Measurements from ENCODE around the gene FOXD1. TPM values are rescaled to one million over a fixed set of nuclear protein-coding genes. Genes with fewer than 3 reads are reported as not detected.

The FOXD1 gene
- total RNA-seq, 4 donors from 2014 or later: not detected

DNA sequence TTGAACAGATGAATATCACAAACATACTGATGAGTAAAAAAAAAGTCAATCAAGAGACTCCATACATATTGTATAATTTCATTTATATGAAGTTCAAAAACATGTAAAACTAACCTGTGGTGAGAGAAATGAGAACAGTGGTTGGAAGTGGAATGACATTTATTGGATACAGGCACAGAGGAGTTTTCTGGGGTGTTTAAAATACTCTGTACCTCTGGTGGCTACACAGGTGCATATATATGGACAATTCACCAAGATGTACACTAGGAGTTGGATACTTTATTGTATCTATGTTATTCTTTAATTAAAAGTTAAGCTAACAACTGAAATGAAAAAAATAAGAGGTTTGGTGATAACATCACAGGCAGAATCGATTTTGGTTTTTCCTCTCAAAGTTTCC is 14.1 kb downstream of the FOXD1 start:
- Histone ChIP-seq H3K27me3 (peaks cover 97% of the 10 kb centered on the region), H3K27ac (no peak overlapping the region), H3K4me1 (peaks cover 9 to 21% (median 19%) of the 10 kb centered on the region in 4 donors), H3K36me3 (no peaks in the 10 kb centered on the region), H3K4me3 (no peak overlapping the region), H3K9me3 (no peaks in the 10 kb centered on the region)
- intact Hi-C loops (cut with DNase I; ENCODE audit: low total_unique reads): no loop called here
- in situ Hi-C loops (cut with MboI; ENCODE audit: low pct_ligation_motif_present in 1 of 4, low pct_unique_long_range_greater_than_20kb in 1 of 4, low sequenced_read_pairs in 3 of 4): loop anchor here (10.0 to 25.0 kb wide), 4 partner anchors 122 to 222 kb away; no protein-coding TSS in a partner anchor
- TF ChIP-seq, protein P1, sequence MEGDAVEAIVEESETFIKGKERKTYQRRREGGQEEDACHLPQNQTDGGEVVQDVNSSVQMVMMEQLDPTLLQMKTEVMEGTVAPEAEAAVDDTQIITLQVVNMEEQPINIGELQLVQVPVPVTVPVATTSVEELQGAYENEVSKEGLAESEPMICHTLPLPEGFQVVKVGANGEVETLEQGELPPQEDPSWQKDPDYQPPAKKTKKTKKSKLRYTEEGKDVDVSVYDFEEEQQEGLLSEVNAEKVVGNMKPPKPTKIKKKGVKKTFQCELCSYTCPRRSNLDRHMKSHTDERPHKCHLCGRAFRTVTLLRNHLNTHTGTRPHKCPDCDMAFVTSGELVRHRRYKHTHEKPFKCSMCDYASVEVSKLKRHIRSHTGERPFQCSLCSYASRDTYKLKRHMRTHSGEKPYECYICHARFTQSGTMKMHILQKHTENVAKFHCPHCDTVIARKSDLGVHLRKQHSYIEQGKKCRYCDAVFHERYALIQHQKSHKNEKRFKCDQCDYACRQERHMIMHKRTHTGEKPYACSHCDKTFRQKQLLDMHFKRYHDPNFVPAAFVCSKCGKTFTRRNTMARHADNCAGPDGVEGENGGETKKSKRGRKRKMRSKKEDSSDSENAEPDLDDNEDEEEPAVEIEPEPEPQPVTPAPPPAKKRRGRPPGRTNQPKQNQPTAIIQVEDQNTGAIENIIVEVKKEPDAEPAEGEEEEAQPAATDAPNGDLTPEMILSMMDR (IDR thresholded peaks at IDR 0.05): peak in 1 of 5 experiments; percentile 11
- TF ChIP-seq POLR2AphosphoS5 (IDR thresholded peaks at IDR 0.05) (no peak), POLR2A (IDR thresholded peaks at IDR 0.05) (no peak)
- WGBS, 2 donors (ENCODE audit: low coverage in 1 of 2): 36 to 45% methylated on average over 1 of the region's 1 CpG
- no peak for DNase-seq

DNA sequence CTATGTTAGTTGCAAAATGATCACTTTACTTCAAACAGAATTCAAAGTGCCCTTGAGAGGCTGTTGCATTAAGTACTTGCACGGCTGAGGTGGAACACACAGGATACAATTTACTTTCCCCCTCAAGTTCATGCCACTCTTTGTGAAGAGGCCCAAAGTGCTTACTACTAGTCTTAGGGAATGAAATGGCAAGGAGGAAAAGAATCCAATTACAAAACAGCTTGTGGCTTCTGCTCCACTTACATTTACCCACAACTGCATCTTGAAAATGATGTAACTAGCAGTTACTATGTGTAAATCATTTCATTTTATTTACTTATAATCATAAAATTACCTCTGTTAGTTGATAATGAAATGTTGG is 14.6 kb downstream of the FOXD1 start:
- Histone ChIP-seq H3K36me3 (no peaks in the 10 kb centered on the region), H3K27me3 (peaks cover 96% of the 10 kb centered on the region), H3K27ac (no peak overlapping the region), H3K9me3 (no peaks in the 10 kb centered on the region), H3K4me3 (no peak overlapping the region), H3K4me1 (peaks cover 9 to 21% (median 19%) of the 10 kb centered on the region in 4 donors)
- in situ Hi-C loops (cut with MboI; ENCODE audit: low pct_ligation_motif_present in 1 of 4, low pct_unique_long_range_greater_than_20kb in 1 of 4, low sequenced_read_pairs in 3 of 4) (loop anchor here (10.0 to 25.0 kb wide), 4 partner anchors 122 to 222 kb away; no protein-coding TSS in a partner anchor), intact Hi-C loops (cut with DNase I; ENCODE audit: low total_unique reads) (no loop called here)
- WGBS, 2 donors (ENCODE audit: low coverage in 1 of 2): 60% methylated on average over 1 of the region's 1 CpG; no CpG with 5 or more reads in 1 of the 2 donors
- no peak for TF ChIP-seq POLR2AphosphoS5 (IDR thresholded peaks at IDR 0.05)
- TF ChIP-seq, protein P1 (IDR thresholded peaks at IDR 0.05): no peak
- no peak for TF ChIP-seq POLR2A (IDR thresholded peaks at IDR 0.05)
- no peak for TF ChIP-seq EP300 (IDR thresholded peaks at IDR 0.05; ENCODE audit: low read depth)
- no peak for DNase-seq

DNA sequence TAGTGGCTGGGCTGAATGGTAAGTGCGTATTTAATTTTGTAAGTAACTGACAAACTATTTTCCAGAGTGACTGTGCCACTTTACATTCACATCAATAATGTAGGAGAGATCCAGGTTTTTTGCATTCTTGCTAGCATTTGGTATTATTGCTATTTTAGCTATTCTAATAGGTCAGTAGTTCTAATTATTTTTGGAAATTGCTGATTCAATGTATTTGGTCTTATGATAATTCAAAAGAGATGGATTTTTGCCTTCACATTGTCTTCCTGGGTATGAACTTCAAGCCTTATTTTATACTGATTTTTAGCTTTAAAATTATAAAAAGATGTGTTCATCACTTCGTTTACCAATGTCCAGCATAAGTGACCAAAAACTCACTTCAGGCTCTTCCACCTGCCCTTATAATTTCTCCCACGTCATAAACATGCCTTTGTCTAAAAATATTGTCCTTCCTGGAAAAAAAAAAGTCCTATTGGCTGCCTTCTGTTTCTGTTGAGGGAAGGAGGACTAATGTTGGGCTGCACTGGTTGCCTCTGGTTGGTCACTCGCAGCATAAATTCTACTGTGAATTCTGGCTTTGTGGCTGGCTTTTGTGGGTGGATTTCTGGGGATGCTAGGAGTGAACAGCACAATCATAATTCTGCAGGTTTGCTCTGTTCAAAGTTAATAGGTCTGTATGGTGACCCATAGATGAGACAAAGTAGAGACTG is 15.2 kb downstream of the FOXD1 start:
- WGBS, 2 donors (ENCODE audit: low coverage in 1 of 2): 46 to 53% methylated on average over 3 to 4 of the region's 4 CpGs
- no peak overlapping the region for H3K27ac ChIP-seq
- H3K9me3 ChIP-seq: no peaks in the 10 kb centered on the region
- no peak overlapping the region for H3K4me3 ChIP-seq
- peaks cover 9 to 21% (median 19%) of the 10 kb centered on the region in 4 donors for H3K4me1 ChIP-seq
- DNase-seq: no peak
- TF ChIP-seq POLR2A (IDR thresholded peaks at IDR 0.05): no peak
- no peak for TF ChIP-seq POLR2AphosphoS5 (IDR thresholded peaks at IDR 0.05)
- no peak for TF ChIP-seq EP300 (IDR thresholded peaks at IDR 0.05; ENCODE audit: low read depth)
- TF ChIP-seq, protein P1 (IDR thresholded peaks at IDR 0.05): no peak
- in situ Hi-C loops (cut with MboI; ENCODE audit: low pct_ligation_motif_present in 1 of 4, low pct_unique_long_range_greater_than_20kb in 1 of 4, low sequenced_read_pairs in 3 of 4): loop anchor here (10.0 to 25.0 kb wide), 4 partner anchors 121 to 221 kb away; no protein-coding TSS in a partner anchor
- H3K27me3 ChIP-seq: peaks cover 96% of the 10 kb centered on the region
- intact Hi-C loops (cut with DNase I; ENCODE audit: low total_unique reads): no loop called here
- no peaks in the 10 kb centered on the region for H3K36me3 ChIP-seq

DNA sequence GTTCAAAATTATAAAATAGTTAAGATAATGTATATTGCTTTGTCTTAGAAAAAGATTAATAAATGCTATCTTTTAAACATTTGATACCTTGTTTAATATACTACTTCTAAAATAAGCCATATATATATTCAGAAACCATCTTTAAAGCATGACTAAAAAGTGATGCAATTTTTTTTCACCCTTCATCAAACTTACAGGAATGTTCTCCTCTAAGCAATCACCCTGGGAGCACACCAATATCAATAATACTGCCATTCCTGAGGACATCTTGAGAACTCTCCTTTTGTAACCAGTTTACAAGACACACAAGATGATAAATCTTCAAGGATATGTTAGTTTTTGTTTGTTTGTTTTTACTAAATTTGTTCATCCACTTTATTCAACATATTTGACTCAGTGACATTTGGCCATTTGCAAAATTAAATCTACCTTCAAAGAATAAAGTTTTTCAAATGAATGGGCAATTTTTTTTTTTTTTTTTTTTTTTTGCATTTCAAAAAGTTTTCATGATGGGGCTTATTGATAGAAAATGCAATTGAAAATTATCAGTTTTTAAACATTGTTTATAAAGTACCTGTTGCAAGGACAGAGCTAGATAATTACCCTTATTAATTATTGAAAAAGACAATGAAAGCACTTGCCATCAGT is 17.2 kb downstream of the FOXD1 start:
- Histone ChIP-seq H3K36me3 (no peaks in the 10 kb centered on the region), H3K27ac (no peak overlapping the region), H3K27me3 (peaks cover 89% of the 10 kb centered on the region), H3K4me3 (no peak overlapping the region), H3K9me3 (no peaks in the 10 kb centered on the region), H3K4me1 (peaks cover 0 to 3% (median 1%) of the 10 kb centered on the region in 4 donors)
- no peak for DNase-seq
- intact Hi-C loops (cut with DNase I; ENCODE audit: low total_unique reads): no loop called here
- in situ Hi-C loops (cut with MboI; ENCODE audit: low pct_ligation_motif_present in 1 of 4, low pct_unique_long_range_greater_than_20kb in 1 of 4, low sequenced_read_pairs in 3 of 4): loop anchor here (10.0 to 25.0 kb wide), 4 partner anchors 119 to 219 kb away; no protein-coding TSS in a partner anchor
- TF ChIP-seq EP300 (IDR thresholded peaks at IDR 0.05; ENCODE audit: low read depth): no peak
- TF ChIP-seq POLR2A (IDR thresholded peaks at IDR 0.05): no peak
- TF ChIP-seq POLR2AphosphoS5 (IDR thresholded peaks at IDR 0.05): no peak
- TF ChIP-seq, protein P1 (IDR thresholded peaks at IDR 0.05): no peak
